Measurements from ENCODE around the gene CAPZA1. TPM values are rescaled to one million over a fixed set of nuclear protein-coding genes. Genes with fewer than 3 reads are reported as not detected.

The CAPZA1 gene
- total and polyA plus RNA-seq, 4 donors = 28.6 to 74.8 (median 48.9) TPM

DNA sequence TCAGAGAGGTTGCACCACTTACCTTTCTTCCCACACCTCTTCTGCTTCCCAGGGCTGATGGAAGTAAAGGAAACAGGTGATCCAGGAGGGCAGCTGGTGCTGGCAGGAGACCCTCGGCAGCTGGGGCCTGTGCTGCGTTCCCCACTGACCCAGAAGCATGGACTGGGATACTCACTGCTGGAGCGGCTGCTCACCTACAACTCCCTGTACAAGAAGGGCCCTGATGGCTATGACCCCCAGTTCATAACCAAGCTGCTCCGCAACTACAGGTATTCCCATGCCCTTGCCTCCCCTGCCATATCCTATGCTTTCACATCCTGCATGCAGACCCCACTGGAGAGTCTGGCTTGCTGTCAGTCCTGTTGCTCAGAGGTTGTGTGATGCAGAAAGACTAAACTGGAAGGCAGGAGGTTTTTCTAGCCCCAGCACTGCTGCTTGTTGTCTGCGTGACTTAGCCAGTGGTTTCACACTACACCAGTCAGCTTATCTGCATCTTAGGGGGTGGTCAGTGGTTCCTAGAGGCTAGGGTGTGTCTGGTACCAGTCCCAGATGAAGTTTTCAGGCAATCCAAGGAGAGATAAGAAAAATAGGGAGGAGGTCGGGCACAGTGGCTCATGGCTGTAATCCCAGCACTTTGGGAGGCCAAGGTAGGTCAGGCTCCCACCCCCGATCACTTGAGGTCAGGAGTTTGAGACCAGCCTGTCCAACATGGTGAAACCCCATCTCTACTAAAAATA is 77.1 kb downstream of the CAPZA1 start:
- WGBS = 93% methylated on average over 7 of the region's 7 CpGs
- no peak overlapping the region for H3K27ac ChIP-seq (ENCODE audit: low read depth in 1 of 2, low read length in 2 of 2)
- peaks cover 21 to 40% (median 35%) of the 10 kb centered on the region in 4 donors for H3K4me1 ChIP-seq (ENCODE audit: control insufficient read depth in 4 of 4, insufficient read depth in 4 of 4, low read length in 3 of 4)
- no peaks in the 10 kb centered on the region for H3K9me3 ChIP-seq (ENCODE audit: control insufficient read depth in 4 of 4, low read length in 3 of 4)
- DNase-seq (ENCODE audit: low spot score) = no peak
- TF ChIP-seq, protein P1, sequence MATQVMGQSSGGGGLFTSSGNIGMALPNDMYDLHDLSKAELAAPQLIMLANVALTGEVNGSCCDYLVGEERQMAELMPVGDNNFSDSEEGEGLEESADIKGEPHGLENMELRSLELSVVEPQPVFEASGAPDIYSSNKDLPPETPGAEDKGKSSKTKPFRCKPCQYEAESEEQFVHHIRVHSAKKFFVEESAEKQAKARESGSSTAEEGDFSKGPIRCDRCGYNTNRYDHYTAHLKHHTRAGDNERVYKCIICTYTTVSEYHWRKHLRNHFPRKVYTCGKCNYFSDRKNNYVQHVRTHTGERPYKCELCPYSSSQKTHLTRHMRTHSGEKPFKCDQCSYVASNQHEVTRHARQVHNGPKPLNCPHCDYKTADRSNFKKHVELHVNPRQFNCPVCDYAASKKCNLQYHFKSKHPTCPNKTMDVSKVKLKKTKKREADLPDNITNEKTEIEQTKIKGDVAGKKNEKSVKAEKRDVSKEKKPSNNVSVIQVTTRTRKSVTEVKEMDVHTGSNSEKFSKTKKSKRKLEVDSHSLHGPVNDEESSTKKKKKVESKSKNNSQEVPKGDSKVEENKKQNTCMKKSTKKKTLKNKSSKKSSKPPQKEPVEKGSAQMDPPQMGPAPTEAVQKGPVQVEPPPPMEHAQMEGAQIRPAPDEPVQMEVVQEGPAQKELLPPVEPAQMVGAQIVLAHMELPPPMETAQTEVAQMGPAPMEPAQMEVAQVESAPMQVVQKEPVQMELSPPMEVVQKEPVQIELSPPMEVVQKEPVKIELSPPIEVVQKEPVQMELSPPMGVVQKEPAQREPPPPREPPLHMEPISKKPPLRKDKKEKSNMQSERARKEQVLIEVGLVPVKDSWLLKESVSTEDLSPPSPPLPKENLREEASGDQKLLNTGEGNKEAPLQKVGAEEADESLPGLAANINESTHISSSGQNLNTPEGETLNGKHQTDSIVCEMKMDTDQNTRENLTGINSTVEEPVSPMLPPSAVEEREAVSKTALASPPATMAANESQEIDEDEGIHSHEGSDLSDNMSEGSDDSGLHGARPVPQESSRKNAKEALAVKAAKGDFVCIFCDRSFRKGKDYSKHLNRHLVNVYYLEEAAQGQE (IDR thresholded peaks at IDR 0.05) = no peak
- TF ChIP-seq EGR1 (IDR thresholded peaks at IDR 0.05; ENCODE audit: low read depth in 2 of 2) (no peak), RAD21 (IDR thresholded peaks at IDR 0.05) (no peak), SP1 (IDR thresholded peaks at IDR 0.05) (no peak), YY1 (IDR thresholded peaks at IDR 0.05) (no peak), HNF4G (IDR thresholded peaks at IDR 0.05) (no peak), TAF1 (conservative IDR thresholded peaks at IDR 0.05) (no peak)
- TF ChIP-seq, protein P2, sequence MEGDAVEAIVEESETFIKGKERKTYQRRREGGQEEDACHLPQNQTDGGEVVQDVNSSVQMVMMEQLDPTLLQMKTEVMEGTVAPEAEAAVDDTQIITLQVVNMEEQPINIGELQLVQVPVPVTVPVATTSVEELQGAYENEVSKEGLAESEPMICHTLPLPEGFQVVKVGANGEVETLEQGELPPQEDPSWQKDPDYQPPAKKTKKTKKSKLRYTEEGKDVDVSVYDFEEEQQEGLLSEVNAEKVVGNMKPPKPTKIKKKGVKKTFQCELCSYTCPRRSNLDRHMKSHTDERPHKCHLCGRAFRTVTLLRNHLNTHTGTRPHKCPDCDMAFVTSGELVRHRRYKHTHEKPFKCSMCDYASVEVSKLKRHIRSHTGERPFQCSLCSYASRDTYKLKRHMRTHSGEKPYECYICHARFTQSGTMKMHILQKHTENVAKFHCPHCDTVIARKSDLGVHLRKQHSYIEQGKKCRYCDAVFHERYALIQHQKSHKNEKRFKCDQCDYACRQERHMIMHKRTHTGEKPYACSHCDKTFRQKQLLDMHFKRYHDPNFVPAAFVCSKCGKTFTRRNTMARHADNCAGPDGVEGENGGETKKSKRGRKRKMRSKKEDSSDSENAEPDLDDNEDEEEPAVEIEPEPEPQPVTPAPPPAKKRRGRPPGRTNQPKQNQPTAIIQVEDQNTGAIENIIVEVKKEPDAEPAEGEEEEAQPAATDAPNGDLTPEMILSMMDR (IDR thresholded peaks at IDR 0.05; ENCODE audit: low read depth, low read length, missing input control) = no peak
- TF ChIP-seq, protein P3, sequence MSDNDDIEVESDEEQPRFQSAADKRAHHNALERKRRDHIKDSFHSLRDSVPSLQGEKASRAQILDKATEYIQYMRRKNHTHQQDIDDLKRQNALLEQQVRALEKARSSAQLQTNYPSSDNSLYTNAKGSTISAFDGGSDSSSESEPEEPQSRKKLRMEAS (IDR thresholded peaks at IDR 0.05) = no peak
- TF ChIP-seq, protein P4, sequence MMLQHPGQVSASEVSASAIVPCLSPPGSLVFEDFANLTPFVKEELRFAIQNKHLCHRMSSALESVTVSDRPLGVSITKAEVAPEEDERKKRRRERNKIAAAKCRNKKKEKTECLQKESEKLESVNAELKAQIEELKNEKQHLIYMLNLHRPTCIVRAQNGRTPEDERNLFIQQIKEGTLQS (IDR thresholded peaks at IDR 0.05) = no peak
- TF ChIP-seq, protein P5, sequence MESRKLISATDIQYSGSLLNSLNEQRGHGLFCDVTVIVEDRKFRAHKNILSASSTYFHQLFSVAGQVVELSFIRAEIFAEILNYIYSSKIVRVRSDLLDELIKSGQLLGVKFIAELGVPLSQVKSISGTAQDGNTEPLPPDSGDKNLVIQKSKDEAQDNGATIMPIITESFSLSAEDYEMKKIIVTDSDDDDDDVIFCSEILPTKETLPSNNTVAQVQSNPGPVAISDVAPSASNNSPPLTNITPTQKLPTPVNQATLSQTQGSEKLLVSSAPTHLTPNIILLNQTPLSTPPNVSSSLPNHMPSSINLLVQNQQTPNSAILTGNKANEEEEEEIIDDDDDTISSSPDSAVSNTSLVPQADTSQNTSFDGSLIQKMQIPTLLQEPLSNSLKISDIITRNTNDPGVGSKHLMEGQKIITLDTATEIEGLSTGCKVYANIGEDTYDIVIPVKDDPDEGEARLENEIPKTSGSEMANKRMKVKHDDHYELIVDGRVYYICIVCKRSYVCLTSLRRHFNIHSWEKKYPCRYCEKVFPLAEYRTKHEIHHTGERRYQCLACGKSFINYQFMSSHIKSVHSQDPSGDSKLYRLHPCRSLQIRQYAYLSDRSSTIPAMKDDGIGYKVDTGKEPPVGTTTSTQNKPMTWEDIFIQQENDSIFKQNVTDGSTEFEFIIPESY (IDR thresholded peaks at IDR 0.05) = no peak
- H3K36me3 ChIP-seq (ENCODE audit: control insufficient read depth in 4 of 4, insufficient read depth in 3 of 4, low read depth in 1 of 4, low read length in 3 of 4) = peaks cover 0 to 46% (median 19%) of the 10 kb centered on the region in 4 donors
- H3K4me3 ChIP-seq (ENCODE audit: low read depth in 1 of 3, low read length in 3 of 3) = no peak overlapping the region
- H3K9ac ChIP-seq (ENCODE audit: low read depth in 1 of 2, low read length in 2 of 2) = no peak overlapping the region
- H3K27me3 ChIP-seq (ENCODE audit: control insufficient read depth in 4 of 4, insufficient read depth in 4 of 4, low read length in 3 of 4) = no peaks in the 10 kb centered on the region

DNA sequence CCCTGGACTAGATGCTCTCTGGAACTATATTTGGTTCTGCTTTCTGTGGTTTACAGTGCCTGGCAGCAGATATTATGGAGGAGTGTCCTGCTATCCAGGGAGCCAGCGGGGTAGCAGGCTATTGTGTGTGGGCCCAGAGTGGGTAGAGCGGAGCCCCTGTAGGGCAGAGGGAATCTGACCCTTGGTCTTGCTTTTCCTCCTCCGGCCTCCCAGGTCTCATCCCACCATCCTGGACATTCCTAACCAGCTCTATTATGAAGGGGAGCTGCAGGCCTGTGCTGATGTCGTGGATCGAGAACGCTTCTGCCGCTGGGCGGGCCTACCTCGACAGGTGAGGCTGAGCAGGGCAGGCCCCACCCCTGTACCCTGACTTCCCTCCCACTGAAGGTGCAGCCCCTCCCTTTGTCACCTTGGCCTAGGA is 78.2 kb downstream of the CAPZA1 start:
- H3K27ac ChIP-seq (ENCODE audit: low read depth in 1 of 2, low read length in 2 of 2) = no peak overlapping the region
- peaks cover 21 to 41% (median 37%) of the 10 kb centered on the region in 4 donors for H3K4me1 ChIP-seq (ENCODE audit: control insufficient read depth in 4 of 4, insufficient read depth in 4 of 4, low read length in 3 of 4)
- no peaks in the 10 kb centered on the region for H3K9me3 ChIP-seq (ENCODE audit: control insufficient read depth in 4 of 4, low read length in 3 of 4)
- TF ChIP-seq, protein P3 (IDR thresholded peaks at IDR 0.05) = no peak
- TF ChIP-seq TAF1 (conservative IDR thresholded peaks at IDR 0.05) (no peak), HNF4A (conservative IDR thresholded peaks at IDR 0.05) (no peak), FOXA2 (IDR thresholded peaks at IDR 0.05) (no peak), HNF4G (IDR thresholded peaks at IDR 0.05) (no peak), FOXA1 (IDR thresholded peaks at IDR 0.05) (no peak)
- peaks cover 2 to 35% (median 13%) of the 10 kb centered on the region in 4 donors for H3K36me3 ChIP-seq (ENCODE audit: control insufficient read depth in 4 of 4, insufficient read depth in 3 of 4, low read depth in 1 of 4, low read length in 3 of 4)
- no peak overlapping the region for H3K9ac ChIP-seq (ENCODE audit: low read depth in 1 of 2, low read length in 2 of 2)
- WGBS = 97% methylated on average over 9 of the region's 9 CpGs
- H3K4me3 ChIP-seq (ENCODE audit: low read depth in 1 of 3, low read length in 3 of 3) = no peak overlapping the region
- no peak for DNase-seq (ENCODE audit: low spot score)
- H3K27me3 ChIP-seq (ENCODE audit: control insufficient read depth in 4 of 4, insufficient read depth in 4 of 4, low read length in 3 of 4) = no peaks in the 10 kb centered on the region
